Testis (tissue), 3 donors: ENCODE results near the gene PNPLA1. TPM values are rescaled to one million over a fixed set of nuclear protein-coding genes. Genes with fewer than 3 reads are reported as not detected.
"Not testable (repeated sequence)": the region's sequence is repeated elsewhere in the genome, so short reads cannot be mapped to it uniquely, and the experiment has no call there.

ENCODE experiments used
- DNase-seq: peaks from one replicate; pipeline ENCODE4 v3.0.0-alpha.2; 2019
- H3K27ac ChIP-seq, 2 donors: fragments of 200-600 bp; sonication (generic); one replicate each; pipeline ENCODE4 v1.5.1; 2019
- H3K27me3 ChIP-seq: fragments of 200-600 bp; sonication (generic); one replicate; pipeline ENCODE4 v1.5.1; 2019
- H3K36me3 ChIP-seq: fragments of 200-600 bp; sonication (generic); one replicate; pipeline ENCODE4 v1.5.1; 2017; ENCODE audit warnings: low read depth; ENCODE audit errors: missing control alignments
- H3K4me1 ChIP-seq: fragments of 200-600 bp; sonication (generic); one replicate; pipeline ENCODE4 v1.5.1; 2019
- H3K4me3 ChIP-seq, 2 donors: fragments of 200-600 bp; sonication (generic); one replicate each; pipeline ENCODE4 v1.5.1; 2017 to 2019
- H3K9me3 ChIP-seq: fragments of 200-600 bp; sonication (generic); one replicate; pipeline ENCODE4 v1.5.1; 2017
- CTCF ChIP-seq, 3 experiments: fragments of 450-650 bp in 2 of 3; fragments of 200-600 bp in 1 of 3; sonication (generic) in 1 of 3; IDR thresholded peaks; one replicate each; pipeline ENCODE4 v1.5.1; 2016 to 2019; ENCODE audit warnings: antibody characterized with exemption in 3 of 3, mild to moderate bottlenecking in 2 of 3, moderate library complexity in 1 of 3
- POLR2A ChIP-seq: fragments of 450-650 bp; IDR thresholded peaks from one replicate; pipeline ENCODE4 v1.6.1; 2017; ENCODE audit warnings: antibody characterized with exemption, mild to moderate bottlenecking, moderate library complexity
- WGBS, 2 donors: methylation state at CpG; one replicate each; pipeline ENCODE4 v1.1.5; 2018; 5-methylcytosine and 5-hydroxymethylcytosine counted together
- intact Hi-C: fragments of 100-400 bp; cut with DNase I; formaldehyde crosslinking; loops from one replicate; pipeline ENCODE4 v1.15.1; 2023; ENCODE audit warnings: low total_unique reads
- polyA plus RNA-seq: library from polyadenylated mRNA; stranded (reverse); fragments of 350-450 nt; fragmentation: Illumina TruSeq; extraction: RNeasy Lipid Tissue Mini Kit (QIAGEN cat#74804); gene quantifications from one replicate; pipeline ENCODE4 v1.2.3, GENCODE V29; 2014; ENCODE audit warnings: low read depth, low replicate concordance; ENCODE audit not compliant: insufficient read depth
- total RNA-seq, 2 donors: library from RNA; depleted of rRNA; stranded (reverse); fragments of >200 nt; gene quantifications; one replicate each; pipeline ENCODE4 v1.2.3, GENCODE V29; 2016

PNPLA1 gene
- total and polyA plus RNA-seq, 3 donors from 2014 or later, result 2.1 to 3.5 (median 2.4) TPM

DNA sequence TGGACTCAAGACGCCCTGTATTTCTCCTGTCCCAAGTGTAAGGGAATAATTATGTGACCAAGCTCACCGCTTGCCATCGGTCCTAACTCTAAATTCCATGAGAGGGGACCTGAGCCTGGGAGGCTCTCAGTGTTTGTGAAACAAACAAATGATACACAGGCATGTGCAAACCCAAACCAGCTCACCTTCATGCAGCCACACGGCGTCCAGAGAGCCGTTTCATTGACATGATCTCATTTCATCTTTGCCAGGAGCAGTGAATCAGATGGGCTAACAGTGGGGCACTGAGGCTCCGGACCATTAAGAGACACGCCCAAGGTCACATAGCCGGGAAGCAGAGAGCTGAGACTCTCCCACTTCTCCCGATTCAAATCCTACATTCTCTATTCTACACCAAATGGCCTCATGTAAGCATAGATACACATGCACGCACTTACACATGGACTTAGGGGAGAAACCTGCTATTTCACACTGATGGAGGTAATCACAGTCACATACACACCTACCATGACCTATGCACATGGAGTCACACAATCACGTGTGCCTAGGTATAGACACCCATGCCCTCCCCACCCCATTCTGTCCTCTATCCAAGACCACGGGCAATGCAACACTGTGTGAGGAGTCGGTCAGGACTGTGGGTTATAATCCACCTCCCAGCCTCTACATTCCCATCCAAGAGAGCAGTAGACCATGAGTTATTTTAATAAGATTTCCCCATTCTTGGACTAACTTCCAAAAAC is 65.8 kb downstream of the PNPLA1 start:
- intact Hi-C loops, result no loop called here
- Histone ChIP-seq H3K27me3 (no peaks in the 10 kb centered on the region), H3K9me3 (no peaks in the 10 kb centered on the region), H3K27ac (peak overlapping the region; percentile 83 to 89), H3K36me3 (no peaks in the 10 kb centered on the region), H3K4me3 (no peak overlapping the region), H3K4me1 (peaks cover 28% of the 10 kb centered on the region)
- no peak for DNase-seq
- 79 to 86% methylated on average over 9 to 14 of the region's 14 CpGs for WGBS, 2 donors
- TF ChIP-seq CTCF (IDR thresholded peaks at IDR 0.05), result no peak
- no peak for TF ChIP-seq POLR2A

DNA sequence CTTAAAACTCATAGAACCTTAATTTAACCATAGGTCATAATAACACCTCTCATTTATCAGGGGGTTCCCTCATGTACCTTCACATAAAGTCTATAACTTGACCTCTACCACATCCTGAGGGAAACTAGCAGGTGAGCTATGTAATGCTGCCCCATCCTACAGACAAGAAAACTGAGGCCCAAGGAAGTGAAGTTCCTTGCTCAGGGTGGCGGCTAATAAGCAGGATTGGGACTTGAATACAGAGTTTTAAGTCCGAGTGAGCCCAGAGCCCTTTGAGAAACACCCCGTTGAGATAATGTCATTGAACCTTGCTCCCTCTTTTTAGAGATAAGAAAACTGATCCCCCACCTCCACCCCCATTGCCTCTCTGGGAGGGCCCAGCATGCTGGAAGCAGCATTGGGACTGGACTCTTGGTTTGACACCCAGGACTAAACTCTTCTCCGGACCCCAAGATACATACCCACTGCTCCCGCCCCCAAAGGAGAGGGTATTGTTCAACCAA is 66.4 kb downstream of the PNPLA1 start:
- DNase-seq, result no peak
- no peaks in the 10 kb centered on the region for H3K9me3 ChIP-seq
- H3K36me3 ChIP-seq, result no peaks in the 10 kb centered on the region
- intact Hi-C loops, result no loop called here
- H3K4me3 ChIP-seq, result no peak overlapping the region
- H3K27ac ChIP-seq, result no peak overlapping the region
- 89 to 95% methylated on average over 5 of the region's 5 CpGs for WGBS, 2 donors
- H3K4me1 ChIP-seq, result peaks cover 30% of the 10 kb centered on the region
- H3K27me3 ChIP-seq, result no peaks in the 10 kb centered on the region
- no peak for TF ChIP-seq POLR2A
- TF ChIP-seq CTCF (IDR thresholded peaks at IDR 0.05), result no peak

DNA sequence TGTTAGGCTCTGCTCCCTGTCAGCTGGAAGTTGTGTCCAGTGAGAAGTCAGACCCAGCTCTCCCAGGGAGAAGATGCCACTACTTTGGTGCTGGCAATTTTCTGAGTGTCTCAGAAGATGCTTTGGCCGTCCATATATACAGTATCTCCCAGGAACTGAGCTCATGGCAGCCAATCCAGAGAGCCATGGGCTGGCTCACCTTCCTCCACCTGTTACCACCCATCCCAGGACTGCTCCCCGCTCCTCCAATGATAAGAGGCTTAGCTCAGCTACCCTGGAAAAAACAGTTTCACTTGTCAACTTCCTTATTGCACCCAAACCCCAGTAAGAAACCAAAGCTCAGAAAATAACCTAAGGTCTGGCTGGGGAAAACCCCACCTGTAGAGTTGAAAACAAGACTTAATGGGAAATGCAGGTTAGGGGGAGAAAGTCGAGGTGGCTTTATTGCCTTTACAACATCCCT is 67.0 kb downstream of the PNPLA1 start, which contains the start of gene BNIP5:
TSS of gene BNIP5 (minus strand) at position 110 of the 463 bp plus-strand sequence. CDS start 6,198 bp downstream, outside the sequence.
- Histone ChIP-seq H3K4me3 (no peak within 1 kb of the TSS), H3K27ac (no peak within 1 kb of the TSS), H3K4me1 (peaks cover 30% of the 10 kb centered on the region), H3K36me3 (no peaks in the 10 kb centered on the region), H3K27me3 (no peaks in the 10 kb centered on the region), H3K9me3 (no peaks in the 10 kb centered on the region)
- 79 to 86% methylated on average over 3 of the region's 3 CpGs for WGBS, 2 donors
- no peak for DNase-seq
- intact Hi-C loops, result no loop called here
- no peak for TF ChIP-seq CTCF (IDR thresholded peaks at IDR 0.05)
- TF ChIP-seq POLR2A, result no peak

- WGBS, 2 donors, result 94 to 97% methylated on average over 1 of the region's 1 CpG
- TF ChIP-seq CTCF (IDR thresholded peaks at IDR 0.05) (no peak), POLR2A (no peak)
- intact Hi-C loops, result no loop called here
- no peak for DNase-seq
- H3K9me3 ChIP-seq, result no peaks in the 10 kb centered on the region
- no peak overlapping the region for H3K4me3 ChIP-seq
- H3K4me1 ChIP-seq, result peaks cover 30% of the 10 kb centered on the region
- H3K27me3 ChIP-seq, result no peaks in the 10 kb centered on the region
- H3K27ac ChIP-seq, result no peak overlapping the region
- H3K36me3 ChIP-seq, result no peaks in the 10 kb centered on the region
Measured at GRCh38 chr6:36337814-36338213, 68.0 kb downstream of the PNPLA1 start.

DNA sequence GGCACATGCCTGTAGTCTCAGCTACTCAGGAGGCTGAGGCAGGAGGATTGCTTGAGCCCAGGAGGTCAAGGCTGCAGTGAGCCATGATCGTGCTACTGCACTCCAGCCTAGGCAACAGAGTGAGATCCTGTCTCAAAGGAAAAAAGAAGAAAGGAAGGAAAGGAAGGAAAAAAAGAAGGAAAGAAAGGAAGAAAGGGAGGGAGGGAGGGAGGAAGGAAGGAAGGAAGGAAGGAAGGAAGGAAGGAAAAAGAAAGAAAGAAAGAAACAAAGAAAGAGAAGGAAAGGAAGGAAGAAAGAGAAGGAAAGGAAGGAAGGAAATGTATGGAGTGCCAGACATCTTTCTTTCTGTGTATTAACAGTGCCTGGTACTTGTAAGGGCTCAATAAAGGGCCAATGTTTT is 68.4 kb downstream of the PNPLA1 start:
- intact Hi-C loops, DNase-seq, H3K27me3 ChIP-seq, H3K27ac ChIP-seq, H3K4me3 ChIP-seq, H3K9me3 ChIP-seq, H3K36me3 ChIP-seq: not testable (repeated sequence)
- H3K4me1 ChIP-seq, result peaks cover 30% of the 10 kb centered on the region
- WGBS, 2 donors, result 0 to 100% methylated on average over 1 of the region's 1 CpG
